Epithelial cell of proximal tubule (primary cell): Measurements from ENCODE around the gene IPO9. TPM values are rescaled to one million over a fixed set of nuclear protein-coding genes. Genes with fewer than 3 reads are reported as not detected.
"Not testable (repeated sequence)": the region's sequence is repeated elsewhere in the genome, so short reads cannot be mapped to it uniquely, and the experiment has no call there.

ENCODE experiments used
- DNase-seq: peaks from one replicate; pipeline ENCODE4 v3.0.0-alpha.2; 2011; ENCODE audit warnings: low read depth
- H3K4me3 ChIP-seq: 2 replicates; pipeline ENCODE4 v1.5.1; 2011; ENCODE audit warnings: low read depth, mild to moderate bottlenecking, low read length
- CTCF ChIP-seq: conservative IDR thresholded peaks from 2 replicates; pipeline ENCODE4 v1.5.1; 2012; ENCODE audit warnings: low read depth, mild to moderate bottlenecking, low read length
- total RNA-seq: library from RNA; depleted of rRNA; stranded (reverse); fragments of >200 nt; gene quantifications from 2 replicates; pipeline ENCODE4 v1.2.3, GENCODE V29; 2015

IPO9 gene
- total RNA-seq, 1 donor from 2014 or later, result 16.3 TPM

- H3K4me3 ChIP-seq, result no peak overlapping the region
- TF ChIP-seq CTCF, result no peak
- no peak for DNase-seq
Observed at GRCh38 chr1:201831371-201831770, 2.4 kb downstream of the IPO9 start.

GRCh38 chr1:201834621-201835020, 5.7 kb downstream of the IPO9 start:
- TF ChIP-seq CTCF, result no peak
- no peak overlapping the region for H3K4me3 ChIP-seq
- no peak for DNase-seq

DNA sequence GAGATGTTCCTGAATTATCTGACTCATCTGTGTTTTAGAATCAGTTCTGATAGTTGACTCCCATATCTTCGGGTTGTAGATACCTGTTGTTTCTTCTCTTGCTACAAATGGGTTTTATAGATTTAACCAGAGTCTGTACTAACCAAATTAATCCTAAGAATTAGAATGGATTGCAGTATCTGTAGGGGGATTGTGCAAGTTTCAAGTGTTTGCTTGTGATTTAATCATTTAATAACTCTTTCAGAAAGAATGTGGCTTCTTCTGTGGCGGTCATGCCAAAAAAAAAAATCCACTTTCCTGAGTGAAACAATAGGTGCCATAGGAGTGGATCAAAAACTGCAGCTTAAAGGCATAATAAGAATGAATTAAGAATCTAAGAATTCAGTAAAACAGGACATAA, 9.4 kb downstream of the IPO9 start:
- no peak for DNase-seq
- TF ChIP-seq CTCF, result no peak
- H3K4me3 ChIP-seq, result no peak overlapping the region

GRCh38 chr1:201839089-201839488, 10.1 kb downstream of the IPO9 start:
- not testable (repeated sequence) for DNase-seq, H3K4me3 ChIP-seq

- H3K4me3 ChIP-seq, result no peak overlapping the region
- no peak for DNase-seq
- no peak for TF ChIP-seq CTCF
Observed at GRCh38 chr1:201840055-201840454, 11.1 kb downstream of the IPO9 start.

GRCh38 chr1:201840490-201840889, 11.5 kb downstream of the IPO9 start:
- H3K4me3 ChIP-seq, result no peak overlapping the region
- no peak for TF ChIP-seq CTCF
- no peak for DNase-seq

DNA sequence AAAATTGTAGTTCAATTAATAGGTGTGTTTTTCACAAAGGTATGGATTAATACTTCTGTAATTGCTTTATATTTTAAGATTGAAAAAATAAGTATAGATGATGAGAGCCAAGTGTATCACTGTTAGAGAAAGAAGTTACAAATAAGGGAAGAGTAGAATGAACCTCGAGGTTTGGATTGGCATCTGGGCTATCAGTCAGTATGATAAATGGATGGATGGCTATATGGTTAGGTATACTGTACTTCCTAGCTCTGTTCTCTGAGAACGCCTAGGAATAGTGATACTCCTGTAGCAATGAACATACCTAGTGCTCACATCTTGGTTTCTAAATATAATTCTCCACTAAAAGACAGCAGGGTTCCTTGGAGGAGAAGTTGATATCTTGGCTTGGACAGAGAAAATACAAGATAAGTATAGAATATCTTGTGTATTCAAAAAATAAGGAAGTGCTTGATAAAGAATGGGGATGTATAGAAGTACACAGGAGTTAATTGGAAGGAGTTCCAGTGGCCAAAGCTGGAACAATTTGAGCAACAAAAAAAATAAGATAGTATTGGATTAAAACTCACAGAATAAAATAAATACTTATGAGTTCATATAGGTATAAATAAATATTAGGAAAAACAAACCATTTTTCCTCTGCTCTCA, 12.4 kb downstream of the IPO9 start:
- no peak overlapping the region for H3K4me3 ChIP-seq
- TF ChIP-seq CTCF, result no peak
- DNase-seq, result no peak
